LHCN-M2 (cell line): ENCODE results near the gene NPAS3. TPM values are rescaled to one million over a fixed set of nuclear protein-coding genes. Genes with fewer than 3 reads are reported as not detected.

Source experiments
- DNase-seq: peaks from one replicate; pipeline ENCODE4 v3.0.0-alpha.2; 2012; ENCODE audit warnings: low read depth
- total RNA-seq: library from RNA; depleted of rRNA; stranded (reverse); fragments of >200 nt; gene quantifications from 2 replicates; pipeline ENCODE4 v1.2.3, GENCODE V29; 2014

The NPAS3 gene
- total RNA-seq, 1 experiment from 2014 or later = not detected

DNA sequence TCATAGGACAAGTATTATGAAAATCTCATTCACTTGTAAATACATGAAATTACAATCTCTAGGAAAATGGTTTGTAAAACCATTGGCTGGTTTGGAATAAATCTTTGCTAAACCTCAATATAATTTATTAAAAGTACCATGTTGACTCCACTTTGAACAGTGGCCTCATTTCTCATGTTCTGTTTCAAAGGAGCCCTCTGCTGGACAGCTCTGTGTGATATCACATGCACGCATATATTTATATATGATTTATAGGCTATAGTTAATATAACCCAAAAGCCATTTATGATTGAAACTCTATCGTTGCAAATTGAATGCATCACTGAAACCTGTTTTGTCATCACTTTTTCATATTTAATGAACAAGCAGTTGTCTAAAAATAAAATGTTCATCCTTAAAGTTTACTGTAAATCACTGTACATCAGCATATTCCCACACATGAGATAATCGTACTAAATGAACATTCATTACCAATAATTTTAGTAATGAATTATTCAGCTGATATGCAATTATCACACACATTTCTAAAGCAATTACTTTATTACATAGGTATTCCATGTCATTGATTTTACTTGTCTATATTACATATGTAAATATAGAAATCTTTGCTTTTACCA, 493.8 kb downstream of the NPAS3 start:
- DNase-seq = peak; percentile 20

DNA sequence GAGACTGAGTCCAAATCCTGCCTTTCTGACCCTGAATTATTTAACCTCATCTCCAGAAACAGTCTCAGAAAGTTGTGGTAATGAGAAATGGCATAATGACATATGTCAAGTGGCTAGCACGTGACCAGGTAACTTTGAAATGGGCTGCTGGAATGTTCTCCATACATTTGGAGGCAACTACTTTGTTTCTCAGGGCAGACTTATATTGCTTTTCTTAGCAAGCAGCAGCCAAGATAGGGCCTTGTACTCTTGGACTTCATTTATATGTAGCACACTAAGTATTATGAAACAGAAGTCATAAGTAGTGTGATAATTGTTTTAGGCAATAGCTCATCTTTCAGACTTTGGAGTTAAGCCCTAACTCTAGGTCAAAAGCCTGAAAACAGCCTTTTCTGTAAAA, 494.7 kb downstream of the NPAS3 start:
- DNase-seq = no peak

DNA sequence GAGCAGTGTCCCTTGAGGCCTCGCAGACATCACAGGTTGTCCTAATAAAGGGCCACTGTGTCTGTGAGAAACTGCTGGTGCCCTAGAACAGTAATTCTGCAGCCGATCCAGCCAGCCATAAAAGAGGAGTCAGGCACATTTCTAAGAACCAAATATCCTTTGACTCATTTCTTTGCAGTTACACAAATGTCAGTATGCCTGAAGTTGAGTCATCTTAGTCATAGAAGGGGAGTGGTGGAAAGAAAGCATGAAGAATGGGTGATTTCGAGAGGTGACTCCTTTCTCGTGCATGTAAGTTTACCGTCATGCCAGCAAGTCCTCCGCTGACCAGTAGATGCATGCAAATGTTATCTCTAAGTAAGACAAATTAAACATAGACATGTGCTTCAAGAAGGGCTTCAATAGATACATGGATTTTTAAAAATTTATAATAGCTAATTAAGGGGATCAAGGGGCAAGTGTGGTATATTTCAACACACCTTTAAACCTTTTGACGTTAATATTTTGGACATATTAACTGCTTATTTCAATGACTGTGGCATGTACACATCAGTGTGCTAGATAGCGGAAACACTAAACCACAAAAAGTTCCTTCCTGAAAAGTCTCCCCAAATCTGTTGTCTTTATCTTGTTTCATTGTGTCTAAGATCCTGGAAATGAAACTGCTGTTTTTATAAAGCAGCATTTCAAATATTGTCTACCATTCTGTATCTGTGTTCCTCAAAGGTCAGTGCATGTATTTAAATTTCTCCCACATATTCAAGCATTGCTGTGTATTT, 497.4 kb downstream of the NPAS3 start:
- peak; percentile 26 for DNase-seq

DNA sequence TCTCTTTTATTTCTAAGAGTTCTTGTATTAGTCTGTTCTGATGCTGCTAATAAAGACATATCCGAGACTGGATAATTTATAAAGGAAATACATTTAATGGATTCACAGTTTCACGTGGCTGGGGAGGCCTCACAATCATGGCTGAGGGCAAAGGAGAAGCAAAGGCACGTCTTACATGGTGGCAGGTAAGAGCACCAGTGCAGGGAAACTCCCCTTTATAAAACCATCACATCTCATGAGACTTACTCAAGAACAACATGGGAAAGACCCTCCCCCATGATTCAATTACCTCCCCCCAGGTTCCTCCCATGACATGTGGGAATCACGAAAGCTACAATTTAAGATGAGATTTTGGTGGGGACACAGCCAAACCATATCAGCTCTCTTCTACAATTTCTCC, 503.0 kb downstream of the NPAS3 start:
- DNase-seq = no peak

DNA sequence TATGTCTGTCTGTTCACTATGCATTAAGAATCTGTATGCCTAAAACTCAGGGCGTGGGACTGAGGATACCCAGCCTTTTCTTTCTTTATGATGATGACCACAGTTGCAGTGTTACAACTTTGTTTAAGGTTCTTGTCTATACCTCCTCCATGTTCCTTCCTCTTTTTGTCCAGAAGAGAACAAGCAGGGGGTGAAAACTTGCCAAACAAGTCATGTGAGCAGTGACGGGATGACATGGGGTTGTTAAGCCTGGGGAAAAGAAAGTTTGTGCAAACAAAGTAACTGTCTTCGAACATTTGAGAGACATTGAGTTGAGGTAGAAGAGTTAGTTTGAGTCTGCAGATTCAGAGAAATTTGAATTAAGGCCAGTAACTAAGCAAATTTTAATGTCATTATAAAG, 505.5 kb downstream of the NPAS3 start:
- DNase-seq = no peak

DNA sequence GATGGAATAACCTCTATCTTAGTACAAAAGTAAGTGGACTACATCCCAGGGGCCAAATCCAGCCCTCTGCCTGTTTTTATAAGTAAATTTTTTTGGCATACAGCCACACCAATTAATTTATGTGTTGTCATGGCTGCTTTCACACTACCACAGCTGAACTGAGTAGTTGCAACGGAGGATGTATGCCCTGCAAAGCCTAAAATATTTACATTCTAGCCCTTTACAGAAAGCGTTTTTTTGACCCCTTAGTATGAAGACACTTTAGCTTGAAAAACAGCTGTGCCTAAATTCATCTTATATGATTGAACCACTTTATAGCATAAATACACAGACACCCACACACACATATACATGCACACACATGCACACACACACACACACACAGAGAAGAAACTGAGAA, 510.6 kb downstream of the NPAS3 start:
- DNase-seq = no peak

DNA sequence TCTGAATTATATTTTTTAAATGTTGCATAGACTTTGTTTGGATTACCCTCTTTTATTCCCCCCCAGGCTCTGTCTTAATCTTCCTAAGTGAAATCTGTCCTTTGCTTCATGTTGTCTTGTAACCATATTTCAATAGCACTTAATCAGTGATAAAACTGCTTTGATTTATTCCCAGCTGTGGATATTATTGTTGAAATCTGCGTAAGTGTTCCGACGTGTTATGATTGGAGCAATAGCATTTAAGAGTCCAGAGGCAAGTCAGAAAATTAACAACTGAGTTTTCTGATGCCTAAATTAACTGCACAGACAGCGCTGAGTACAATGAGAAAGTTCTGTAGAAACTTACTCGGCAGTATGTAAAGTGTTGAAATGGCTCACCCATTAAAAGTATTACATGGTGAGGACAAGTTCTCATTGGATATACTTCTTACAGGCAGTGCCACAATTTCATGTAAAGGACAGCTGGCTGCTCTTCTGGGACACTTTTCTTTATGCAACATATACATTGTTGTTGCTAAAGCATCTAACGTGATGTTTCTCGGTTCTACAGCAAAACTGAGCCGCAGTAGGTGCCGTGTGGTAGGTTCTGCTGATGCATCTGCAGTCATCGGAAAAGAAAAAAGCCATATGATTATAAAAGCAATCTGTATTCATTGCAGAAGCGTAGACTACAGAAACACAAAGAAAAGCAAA, 511.2 kb downstream of the NPAS3 start:
- no peak for DNase-seq

DNA sequence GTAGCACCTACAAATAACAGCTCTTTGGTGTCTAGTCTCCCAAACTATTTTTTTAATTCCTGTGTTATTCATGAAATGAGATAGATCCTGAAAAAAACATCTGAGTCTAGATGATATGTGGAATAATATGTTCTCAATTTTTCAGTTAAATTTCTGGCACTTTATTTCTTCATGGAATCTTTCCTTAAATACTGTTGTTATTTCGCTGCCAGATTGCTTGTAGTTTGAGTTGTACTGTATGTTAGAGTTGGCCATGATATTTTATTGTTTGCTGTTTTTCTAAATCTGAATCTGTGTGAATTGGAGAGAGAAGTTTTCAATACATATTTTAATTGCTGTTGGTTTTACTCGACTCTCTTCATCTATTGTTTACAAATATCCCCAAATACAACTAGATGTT, 511.7 kb downstream of the NPAS3 start:
- DNase-seq = no peak

DNA sequence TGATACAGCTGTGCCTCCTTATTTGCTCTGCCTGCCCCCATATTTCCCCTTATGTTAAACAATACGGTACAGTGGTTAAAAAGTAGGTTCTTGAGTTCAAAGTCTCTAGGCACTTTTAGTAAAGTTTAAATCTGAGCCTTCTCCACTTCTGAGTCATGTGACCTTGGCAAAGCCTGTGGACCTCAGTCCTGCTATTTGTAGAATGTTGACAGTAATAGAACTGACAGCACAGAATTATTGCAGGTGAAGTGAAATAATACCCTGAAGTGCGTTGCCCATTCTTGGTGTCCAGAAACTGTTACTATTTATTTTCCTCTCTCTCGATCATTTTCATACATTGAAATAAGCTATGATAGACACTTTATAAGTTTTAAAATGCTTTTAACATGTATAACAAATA, 512.5 kb downstream of the NPAS3 start:
- no peak for DNase-seq

DNA sequence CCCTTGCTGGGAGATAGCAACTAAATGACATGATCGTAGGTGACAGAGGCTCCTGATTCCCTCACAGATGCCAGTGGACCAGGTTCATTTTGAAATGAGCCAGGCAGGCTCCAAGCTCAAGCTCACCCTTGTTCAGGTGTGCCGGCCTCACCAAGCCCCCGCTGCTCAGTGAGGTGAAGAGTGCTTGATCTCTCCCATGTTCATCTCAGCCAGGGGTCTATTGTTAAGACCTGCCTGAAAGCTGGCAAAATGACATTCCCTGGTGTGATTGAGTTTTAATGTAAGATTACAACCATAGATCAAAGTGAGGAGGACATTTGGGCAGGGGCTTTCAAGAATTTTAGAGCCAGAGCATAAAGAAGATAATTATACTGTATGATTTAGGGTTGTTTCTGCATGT, 514.3 kb downstream of the NPAS3 start:
- no peak for DNase-seq

DNA sequence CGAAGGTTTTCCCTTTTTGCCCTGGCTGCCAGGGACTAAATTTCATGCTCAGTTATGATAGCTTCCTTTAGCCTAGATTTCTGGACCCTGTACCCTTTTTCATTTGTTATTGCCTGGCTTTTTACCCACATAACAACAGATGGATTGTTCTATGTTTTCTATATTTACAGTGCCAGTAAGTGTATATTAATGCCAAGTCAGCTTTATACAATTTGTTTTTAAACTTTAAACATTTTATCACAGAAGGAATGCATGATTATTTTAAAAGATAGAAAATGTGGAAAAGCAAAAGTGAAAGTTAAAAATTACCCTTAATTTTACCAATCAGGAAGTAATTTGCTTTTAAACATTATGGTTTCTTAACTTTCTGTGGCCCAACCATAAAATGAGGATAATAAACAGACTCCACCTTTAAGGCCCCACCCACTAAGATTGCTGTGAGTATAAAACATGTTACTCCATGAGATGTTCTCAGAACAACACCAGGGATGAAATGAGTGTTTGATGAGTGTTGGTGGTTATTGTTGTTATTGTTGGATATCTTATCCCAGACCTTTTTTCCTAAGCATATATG, 515.4 kb downstream of the NPAS3 start:
- DNase-seq = no peak

DNA sequence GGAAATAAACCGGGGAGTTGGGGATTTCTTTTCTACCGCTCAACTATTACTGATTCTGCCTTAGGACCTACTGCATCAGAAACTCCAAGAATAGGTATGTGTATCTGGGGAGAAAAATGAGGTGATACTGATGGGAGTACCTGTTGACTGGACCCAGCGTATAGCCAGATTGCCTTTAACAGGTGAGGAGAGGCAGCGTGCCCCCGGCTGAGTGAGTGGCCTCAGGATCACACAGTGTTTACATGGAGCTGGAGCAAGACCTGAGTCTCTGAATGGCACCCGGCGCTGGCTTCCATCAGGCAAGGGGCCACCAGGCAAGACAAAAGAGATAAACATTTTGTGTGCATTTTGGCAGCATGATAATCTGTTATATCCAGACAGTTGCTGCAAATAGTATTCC, 516.0 kb downstream of the NPAS3 start:
- DNase-seq = no peak

DNA sequence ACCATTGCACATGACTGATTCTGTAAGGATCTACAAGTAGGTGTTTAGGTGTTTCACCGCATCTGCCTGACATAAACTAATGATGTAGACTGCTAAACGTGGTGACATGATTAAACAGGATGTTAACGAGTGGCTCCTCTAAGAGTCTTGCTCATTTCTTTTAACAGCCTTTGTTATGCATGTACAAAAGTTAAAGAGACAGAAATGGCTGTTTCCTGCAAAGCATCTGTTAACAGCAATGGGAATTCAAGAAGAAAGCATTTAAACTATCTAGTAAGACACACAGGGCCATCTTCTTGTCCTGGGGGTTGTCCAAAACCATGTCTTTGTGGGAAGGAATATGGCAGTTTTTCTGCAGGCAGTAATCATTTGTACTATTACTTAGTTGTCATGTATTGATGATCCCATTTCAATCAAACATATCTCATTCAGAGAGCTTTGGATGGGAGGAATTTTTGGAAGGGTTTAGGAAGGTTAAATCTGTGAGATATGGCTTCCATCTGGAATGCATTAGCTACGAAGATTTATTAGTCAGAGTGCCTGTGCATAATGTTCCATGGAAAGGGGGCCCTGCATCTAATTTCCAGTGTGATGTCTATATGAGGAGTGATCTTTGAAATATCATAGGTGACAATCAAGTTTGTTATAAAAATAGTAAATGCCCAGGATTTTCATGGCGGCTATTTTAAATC, 517.1 kb downstream of the NPAS3 start:
- no peak for DNase-seq

DNA sequence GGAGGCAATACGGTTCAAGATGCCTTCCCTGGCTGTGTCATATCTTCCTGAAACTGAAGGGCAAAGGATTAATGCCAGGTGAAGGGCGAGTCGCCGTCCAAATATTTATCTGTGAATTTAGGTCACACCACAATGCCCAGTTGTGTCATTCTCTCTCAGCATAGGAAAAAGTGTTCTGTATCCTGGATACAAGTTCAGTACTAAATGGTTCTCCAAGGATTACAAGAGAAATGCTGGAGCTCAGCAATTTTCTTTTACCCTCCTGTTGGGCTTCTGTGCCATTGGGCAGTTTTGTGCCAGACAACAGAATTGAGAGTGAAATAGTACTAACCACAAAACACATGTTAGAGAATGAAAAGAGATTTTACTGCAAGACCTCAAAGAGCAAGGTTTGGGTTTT, 518.3 kb downstream of the NPAS3 start:
- DNase-seq = no peak

DNA sequence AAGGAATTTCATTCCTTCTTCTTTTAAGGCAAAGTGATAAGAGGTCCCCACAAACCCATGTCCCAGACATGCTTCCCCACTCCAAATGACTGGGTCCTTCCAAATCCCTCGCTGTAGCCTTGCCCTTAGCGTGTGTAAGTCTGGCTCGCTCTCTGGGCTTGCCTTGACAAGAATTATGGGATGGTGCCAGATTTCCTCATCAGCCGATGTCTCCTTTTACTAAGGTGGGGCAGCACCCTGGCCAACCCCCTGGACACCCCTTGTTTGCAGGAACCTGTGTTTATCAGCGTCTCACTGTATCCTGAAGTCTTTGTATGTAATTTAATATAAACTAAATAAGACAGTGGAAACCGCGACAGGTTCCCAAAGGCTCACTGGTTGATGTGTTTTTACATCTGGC, 518.9 kb downstream of the NPAS3 start:
- DNase-seq = no peak

DNA sequence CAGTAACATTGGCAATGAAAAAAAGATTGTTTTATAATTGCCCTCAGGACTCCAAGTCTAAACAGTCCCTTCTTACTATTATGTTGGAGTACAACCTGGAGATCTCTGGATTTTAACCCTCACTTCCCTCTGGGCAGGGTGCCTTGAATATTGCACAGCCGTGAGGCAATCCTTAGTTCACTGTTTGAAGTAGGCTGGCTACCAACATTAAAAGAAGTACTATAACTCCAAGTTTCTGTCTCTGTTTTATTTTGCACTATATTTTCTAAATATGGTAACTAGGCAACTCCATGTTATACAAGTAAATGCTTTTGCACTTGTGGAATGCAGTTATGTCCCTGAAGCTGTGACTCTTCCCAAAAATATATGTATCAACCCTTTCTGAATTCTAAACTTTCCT, 521.5 kb downstream of the NPAS3 start:
- no peak for DNase-seq

DNA sequence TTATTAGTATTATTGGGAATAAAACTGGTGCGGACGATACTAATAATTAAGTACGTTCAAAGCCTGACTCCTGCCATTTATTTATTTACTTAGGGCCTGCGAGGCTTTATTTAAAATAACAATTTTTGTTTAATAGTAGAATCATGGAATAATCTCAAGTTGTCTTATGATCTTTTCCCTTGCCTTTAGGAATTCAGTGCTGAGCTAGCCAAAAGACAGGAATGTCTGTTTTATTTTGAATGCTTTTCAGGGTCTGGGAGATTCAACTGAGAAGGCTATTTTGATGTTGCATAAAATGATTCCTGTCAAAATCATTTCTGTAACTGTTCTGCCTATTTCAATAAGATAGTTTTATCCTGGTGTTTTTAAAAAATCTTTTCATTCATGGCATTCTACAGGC, 522.4 kb downstream of the NPAS3 start:
- DNase-seq = no peak

DNA sequence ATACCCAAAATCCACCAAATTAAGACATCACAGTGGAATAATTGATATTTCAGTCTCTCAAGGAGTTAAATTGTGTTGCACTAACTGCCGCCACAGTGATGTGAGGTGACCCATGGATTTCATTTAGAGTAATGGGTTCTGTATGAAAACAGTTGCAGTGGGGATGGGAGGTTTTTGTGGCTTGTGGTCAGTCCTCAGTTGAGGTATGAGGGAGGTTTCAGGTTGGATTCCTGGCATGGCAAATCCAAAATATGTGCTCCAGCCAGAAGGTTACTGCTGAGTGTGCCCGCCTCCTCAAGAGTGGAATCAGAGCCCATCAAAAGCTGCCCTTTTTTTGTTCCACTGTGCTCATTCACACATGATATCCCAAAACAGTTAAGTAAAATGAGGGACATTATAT, 525.1 kb downstream of the NPAS3 start:
- no peak for DNase-seq

DNA sequence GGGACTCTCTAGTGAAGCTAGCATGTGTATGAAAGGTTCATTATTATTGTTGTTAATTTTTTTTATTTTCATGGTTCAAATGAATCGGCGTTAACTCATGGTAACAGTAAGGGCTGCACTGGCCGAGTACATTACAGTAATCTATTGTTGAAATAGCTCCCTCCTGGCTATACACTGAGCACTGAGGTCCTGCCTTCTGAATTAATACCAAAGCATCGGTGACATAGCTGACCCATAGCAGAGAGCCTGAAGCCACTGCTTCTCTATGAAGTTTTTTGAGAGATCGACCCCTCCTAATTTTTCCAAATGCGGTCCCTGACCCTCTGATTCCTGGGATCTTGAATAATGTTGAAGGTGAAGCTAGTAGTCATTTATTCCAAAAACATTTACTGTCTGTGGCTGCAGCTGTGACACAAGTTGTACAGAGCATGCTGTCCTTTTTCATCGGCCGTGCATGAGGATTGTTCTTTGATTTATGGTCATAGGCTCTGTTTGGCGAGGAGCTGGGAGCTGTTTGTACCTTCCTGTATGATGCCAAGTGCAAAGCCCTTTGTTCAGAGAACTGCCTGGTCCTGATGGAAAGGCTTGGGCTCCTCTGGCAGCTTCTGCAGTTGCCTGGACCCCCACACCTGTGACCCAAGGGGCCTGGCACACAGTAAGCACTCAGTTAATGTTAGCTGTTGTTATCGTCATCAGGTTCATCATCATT, 525.7 kb downstream of the NPAS3 start:
- DNase-seq = no peak

DNA sequence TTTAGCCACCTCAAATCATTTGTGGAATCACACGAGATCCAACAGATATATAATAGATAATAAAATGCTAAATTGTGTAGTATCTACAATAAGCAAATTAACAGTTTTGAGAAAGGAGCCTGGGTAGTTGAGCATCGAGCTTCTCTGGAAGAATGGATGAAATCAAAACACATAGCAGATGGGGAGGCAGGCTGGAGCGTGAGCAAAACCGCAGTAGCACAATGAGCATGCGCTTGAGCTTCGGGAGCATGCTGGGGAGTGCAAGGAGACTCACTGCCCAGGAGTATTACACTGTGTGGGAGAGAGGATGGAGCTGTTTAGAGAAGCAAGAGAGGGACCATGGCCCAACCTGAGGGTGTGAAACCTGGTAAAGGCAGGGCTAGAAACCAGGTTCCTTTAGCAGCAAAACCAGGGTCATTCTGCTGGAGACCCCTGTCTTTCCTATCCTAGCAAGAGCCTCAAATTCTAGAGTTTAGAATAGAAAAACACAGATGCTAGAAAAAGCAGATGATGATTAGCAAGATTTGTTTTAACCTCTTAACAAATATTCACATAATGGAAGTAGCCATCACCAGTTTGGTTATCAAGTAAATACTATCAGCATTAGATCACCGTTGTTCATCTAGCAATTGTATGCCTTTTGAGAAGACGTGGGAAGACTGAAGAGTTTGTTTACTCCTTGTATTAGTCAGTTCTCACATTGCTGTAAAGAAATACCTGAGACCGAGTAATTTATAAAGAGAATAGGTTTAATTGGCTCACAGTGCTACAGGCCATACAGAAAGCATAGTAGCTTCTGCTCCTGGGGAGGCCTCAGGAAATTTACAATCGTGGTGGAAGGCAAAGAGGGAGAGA, 527.4 kb downstream of the NPAS3 start:
- no peak for DNase-seq
